NCI-H524 (cell line): ENCODE measurements around the gene A1BG.
A peak's percentile ranks its signal among the peaks of the same experiment; 100 is the strongest.

ENCODE experiments used
- DNase-seq, 2 experiments: peaks; one replicate each; lab custom pipeline; 2025; lab: John Stamatoyannopoulos, UW

A1BG gene

DNA sequence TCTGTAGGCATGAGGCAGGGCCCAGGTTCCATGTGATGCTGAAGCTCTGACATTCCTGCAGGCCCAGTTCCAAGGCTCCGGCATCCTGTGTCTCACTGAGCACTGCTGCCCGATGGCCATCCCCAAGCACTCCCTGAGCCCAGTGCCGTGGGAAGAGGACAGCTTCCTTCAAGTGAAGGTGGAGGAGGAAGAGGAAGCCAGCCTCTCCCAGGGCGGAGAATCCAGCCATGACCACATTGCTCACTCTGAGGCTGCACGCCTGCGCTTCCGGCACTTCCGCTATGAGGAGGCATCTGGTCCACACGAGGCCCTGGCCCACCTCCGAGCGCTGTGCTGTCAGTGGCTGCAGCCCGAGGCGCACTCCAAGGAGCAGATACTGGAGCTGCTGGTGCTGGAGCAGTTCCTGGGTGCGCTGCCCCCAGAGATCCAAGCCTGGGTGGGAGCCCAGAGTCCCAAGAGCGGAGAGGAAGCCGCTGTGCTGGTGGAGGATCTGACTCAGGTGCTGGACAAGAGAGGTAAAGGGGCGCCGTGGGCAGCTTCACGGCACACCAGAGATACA, 18.5 kb downstream of the A1BG start:
- DNase-seq = no peak

DNA sequence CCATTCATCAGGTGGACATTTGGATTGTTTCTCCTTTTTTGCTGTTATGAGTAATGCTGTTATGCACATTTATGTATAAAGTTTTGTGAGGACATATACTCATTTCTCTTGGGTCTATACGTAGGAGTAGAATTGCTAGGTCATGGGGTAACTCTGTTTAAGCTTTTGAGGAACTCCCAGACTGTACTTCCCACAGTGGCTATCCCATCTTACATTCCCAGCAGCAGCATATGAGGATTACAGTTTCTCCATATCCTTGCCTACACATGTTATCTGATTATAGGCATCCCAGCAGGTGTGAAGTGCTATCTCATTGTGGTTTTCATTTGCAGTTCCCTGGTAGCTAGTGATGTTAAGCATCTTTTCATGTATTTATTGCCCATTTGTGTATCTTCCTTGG, 20.6 kb downstream of the A1BG start:
- no peak for DNase-seq

DNA sequence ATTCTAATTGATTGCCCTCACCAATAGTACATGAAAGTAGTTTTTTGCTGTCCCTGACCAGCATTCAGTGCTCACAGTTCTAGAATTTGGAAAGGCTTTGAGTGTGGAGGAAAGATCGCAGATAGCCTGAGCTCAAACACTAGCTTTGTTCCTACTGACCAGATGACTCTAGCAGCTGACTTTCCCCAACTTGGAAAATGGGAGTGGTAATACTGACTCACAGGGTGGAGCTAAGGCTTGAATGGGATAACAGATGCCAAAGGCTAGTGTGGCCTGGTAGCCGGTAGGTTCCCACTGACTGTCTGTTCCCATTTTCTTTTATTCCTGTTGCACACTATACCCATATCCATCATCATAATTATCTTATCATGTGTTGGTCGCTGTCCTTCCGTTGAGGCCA, 22.8 kb downstream of the A1BG start:
- no peak for DNase-seq

DNA sequence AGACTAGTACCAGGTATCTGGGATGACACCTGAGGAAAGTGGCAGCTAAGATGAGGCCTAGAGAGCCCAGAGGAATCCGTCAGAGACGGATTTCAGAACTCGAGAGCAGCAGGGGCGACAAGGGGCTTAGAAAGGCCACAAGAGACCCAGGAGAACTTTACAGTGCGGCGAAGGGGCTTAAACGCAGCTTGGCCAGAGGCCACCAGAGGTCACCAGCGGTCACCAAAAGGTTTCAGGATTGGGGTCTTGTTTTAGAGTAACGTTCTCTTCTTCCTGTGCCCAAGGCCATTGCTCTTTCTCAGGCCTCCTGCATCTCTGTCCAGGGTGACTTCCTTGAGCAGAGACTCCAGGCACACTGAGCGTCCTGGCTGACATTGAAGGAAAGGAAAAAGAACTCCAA, 24.3 kb downstream of the A1BG start:
- peak in 1 of 2 experiments; percentile 46 for DNase-seq

DNA sequence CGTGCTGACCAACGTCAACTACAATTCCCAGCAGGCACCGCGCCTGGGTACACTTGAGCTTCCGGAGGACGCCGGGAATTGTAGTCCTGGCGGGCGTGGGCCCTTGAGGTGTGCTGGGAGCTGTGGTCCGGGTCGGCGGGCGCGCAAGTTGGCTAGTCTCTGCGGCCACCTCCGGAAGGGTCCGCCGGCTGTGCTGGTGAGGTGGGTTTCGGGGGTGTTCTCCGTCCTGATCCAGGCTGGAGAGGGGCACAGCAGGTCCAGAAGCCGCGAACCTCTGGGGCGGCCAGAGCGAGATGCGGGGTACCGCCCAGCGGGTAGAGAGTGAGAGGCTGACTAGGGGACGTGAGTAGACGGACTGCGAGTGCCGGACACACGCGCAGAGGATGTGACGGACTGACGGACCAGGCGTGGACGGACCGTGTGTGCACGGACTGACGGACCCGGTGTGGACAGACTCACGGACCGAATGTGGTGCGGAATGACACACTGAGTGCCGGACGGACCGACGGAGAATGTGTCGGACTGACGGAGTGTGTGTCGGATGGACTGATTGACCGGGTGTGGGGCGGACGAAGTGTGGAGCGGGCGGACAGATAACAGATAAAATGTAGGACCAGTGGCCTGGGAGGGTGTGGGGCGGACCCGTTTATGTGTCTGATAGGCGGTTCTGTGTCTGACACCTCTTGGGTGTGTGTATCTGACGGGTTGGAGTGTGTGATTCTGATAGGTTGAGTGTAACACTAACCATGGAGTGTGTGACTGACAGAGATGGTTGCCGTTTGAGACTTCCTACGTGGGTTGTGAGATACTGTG, 26.2 kb downstream of the A1BG start, which contains the start of gene ZSCAN22:
Gene ZSCAN22, plus strand, starts transcription at position 81 of the 813 bp plus-strand sequence. CDS start 7,809 bp downstream, outside the sequence.
- DNase-seq = peak; percentile 97 to 98

DNA sequence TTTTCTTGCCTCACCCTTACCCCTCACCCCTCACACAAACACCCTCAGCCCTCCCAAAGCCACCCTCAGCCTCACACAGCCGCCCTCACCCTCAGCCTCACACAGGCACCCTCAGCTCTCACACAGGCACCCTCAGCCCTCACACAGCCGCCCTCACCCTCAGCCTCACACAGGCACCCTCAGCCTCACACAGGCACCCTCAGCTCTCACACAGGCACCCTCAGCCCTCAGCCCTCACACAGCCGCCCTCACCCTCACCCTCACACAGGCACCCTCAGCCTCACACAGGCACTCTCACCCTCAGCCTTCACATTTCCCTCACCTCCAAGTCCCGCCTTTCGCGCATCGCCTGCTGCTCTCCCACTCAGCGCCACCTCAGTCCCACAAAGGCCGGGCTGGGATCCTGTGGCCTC, 26.8 kb downstream of the A1BG start:
- no peak for DNase-seq

DNA sequence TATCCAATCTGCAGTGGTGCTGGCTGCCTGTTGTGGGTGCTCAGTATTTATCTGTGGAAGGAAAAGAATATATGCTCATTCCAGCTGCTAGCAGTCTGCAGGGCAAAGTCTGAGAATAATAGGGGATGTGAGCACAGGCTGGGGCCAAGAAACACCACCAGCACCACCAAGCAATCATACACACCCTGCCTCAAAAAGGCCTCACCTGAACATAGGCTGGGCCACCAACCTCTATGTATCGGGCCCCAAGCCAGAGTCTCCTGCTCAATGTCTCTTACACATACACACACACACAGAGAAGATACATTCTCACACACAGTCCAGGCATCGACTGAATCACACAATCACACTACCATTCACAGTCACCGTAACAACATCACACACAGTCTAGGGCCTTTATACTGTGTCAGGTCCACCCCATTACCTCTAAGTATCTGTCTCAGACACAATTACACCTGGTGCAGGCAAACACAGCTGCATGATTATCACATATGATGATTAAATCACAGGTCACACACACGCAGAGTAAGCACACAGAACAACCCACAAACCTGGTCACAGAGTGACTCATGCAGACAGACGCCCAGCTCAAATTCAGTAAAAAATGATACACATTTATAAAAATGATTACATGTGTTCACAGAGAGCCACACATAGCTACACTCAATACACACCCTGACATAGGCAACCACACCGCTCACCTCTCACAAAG, 27.8 kb downstream of the A1BG start:
- no peak for DNase-seq

DNA sequence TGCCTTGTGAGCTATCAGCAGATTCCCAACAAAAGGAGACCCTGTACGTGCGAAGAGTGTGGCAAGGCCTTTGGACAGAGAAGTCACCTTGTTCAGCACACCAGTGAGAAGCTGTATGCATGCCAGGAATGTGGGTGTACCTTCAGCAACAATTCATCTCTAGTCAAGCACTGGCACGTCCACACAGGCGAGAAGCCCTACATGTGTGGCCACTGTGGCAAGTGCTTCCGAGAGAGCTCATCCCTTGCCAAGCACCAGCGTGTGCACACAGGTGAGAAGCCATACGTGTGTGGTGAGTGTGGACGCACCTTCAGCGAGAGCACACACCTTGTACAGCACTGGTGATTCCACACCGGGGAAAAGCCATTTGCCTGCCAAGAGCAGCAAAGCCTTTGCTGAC, 34.1 kb downstream of the A1BG start:
- DNase-seq = no peak

DNA sequence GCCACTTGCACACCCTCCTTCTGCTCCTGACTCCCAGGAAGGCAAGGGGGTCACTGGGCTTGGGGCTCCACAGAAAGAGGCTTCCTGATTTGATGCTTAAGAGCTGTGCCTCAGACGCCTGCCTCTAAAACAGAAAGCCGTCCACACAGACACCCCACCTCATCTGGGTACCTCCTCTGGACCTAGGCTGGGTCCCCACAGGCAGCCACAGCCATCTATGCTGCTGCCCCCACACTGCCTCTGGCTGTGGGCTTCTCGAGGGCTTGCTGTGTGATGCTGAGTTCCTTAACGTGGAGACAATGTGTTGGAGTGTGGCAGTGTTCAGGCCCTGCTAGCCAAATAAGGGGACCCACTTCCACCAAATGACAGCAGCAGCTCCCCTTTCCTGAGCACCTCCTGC, 35.0 kb downstream of the A1BG start:
- DNase-seq = no peak

DNA sequence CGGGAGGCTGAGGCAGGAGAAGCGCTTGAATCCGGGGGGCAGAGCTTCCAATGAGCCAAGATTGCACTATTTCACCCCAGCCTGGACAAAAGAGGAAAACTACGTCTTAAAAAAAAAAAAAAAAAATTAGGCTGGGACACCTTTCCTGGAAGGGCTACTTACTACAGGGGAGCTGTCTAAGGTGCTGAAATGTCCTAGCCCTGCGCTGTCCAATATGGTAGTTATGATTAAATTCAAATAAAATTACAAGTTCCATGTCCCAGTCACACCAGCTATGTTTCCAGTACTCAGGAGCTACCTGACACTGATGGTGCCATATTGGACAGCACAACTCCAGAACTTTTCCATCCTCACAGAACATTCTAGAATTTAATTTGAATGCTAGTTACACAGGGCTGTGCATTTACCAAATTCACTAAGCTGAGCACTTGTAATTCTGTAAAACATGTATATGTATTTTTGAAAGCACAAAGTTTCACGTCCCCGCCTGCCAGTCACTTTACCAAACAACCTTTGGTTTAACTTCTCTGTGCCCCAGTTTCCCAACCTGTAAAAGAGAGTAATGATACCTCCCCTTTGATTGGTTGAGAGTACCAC, 35.7 kb downstream of the A1BG start:
- no peak for DNase-seq

DNA sequence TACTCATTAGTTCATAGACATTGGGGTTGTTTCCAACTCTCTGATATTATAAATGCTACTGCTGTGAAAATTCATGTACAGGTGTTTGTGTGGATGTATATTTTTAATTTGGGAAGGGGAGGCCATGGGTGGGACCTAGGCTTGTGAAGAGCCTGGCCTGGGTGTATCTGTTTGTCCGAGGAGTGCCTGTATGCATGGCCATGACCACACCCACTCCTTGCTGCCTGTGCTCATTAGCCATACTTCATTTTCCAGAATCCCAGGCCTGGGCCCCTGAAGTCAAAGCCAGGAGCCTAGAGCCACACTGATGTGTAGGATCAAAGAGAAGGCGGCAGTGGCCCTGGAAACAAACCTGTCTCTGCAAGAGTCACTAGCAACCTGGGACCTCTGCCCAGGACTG, 37.7 kb downstream of the A1BG start:
- no peak for DNase-seq

DNA sequence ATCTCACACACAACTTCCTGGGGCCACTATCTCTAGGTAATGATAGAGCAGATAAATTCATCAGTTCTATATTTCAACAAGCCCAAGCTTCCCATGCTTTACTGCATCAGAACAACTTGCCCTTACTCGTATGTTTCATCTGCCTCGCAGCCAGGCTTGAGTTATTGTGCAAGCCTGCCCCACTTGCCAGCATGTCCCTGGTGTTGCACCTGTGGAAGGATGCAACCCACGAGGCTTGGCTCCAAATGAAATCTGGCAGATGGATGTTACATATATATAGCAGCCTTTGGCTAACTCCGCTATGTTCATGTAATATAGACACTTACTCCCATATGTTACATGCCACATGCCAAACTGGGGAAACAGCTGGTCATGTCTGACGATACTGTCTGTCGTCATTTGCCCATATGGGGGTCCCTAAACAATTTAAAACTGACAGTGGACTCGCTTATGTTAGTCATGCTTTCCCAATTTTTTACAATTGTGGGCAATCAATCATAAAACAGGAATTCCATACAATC, 41.9 kb downstream of the A1BG start:
- DNase-seq = no peak

DNA sequence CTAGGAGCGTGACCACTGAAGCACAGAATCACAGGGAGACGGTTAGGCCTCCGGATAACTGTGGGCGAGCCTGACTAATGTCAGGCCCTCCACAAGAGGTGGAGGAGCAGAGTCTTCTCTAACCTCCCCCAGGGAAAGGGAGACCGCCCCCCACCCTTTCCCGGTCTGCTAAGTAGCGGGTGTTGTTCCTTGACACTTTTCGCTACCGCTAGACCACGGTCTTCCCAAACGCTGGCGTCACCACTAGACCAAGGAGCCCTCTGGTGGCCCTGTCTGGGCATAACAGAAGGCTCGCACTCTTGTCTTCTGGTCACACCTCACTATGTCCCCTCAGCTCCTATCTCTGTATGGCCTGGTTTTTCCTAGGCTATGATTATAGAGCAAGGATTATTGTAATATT, 42.6 kb downstream of the A1BG start:
- peak in 1 of 2 experiments; percentile 24 for DNase-seq

DNA sequence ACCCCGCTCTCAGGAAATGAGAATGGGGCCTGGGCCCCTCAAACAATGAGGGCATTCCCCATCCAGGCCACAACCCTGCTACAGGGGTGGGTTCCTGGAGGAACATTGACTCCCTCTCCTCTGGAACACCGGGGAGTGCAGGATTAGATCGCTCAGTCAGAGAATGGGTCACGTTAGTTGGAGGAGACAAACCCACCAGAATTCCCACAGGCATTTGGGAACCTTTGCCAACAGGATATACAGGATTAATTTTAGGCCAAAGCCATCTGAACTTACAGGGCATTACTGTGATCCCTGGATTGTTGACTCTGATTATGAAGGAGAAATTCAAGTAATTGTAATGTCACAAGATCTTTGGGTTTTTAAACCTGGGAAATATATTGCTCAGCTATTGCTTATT, 45.6 kb downstream of the A1BG start:
- no peak for DNase-seq

DNA sequence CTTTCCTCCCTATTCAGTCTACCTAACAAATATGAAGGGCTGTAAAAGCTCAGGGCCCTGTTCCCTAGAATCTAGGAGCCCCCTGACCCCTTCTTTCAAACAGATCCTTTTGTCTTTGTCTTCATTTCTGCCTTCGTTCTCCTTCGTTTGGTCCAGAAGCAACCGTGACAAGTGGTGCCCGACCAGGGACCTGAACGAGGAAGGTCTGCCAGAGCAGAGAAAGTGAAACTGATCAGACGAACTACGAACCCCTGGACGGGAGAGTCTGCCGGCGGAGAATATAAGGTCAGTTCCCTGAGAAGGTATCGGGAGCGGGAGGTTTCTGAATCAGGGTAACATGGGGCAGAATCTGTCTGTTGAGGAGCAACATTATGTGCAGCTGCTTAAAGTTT, 47.4 kb downstream of the A1BG start:
- DNase-seq = no peak

DNA sequence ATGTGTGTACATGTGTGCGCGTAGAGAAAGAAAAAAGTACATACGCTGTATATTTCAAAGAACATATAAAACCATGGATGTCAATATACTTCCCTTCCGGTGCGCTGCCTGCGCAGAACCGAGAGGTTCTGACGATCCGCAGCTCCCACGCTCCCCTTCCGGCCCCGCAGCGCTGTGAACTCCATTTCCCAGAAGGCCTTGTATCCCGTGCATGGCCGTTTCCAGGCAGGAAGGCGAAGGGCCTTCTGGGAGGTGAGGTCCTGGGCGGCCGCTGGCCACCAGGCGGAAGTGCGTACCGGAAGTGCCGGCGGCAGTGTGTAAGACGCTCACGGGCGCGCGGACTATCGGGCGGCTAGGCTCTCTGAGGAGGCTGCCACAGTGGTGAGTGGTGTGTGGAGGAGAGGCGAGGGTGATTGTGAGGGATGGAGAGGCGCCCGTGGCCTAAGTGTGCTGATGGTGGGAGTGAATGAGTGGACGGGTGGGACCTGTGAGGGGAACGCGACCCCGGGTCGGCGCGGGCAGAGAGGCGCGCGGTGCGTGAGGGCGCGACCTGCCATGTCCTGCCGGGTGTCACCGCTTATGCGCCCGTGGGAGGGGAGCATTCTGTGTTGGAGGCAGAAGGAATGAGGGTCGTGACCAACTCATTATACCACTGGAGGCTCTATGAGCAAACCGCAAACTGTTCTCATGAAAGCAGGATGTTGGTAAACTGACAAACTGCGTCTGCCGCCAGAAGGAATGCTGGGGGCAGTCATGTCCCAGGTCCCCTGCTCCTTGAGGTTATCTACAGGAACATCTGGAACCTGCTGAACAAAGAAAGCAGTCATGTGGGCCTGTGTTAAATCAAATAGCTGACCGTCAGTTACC, 48.0 kb downstream of the A1BG start, which contains the start of gene ERVK3-1:
Gene ERVK3-1, plus strand, starts transcription at position 313 of the 867 bp plus-strand sequence. CDS start 6,792 bp downstream, outside the sequence.
- peak; percentile 96 to 98 for DNase-seq

DNA sequence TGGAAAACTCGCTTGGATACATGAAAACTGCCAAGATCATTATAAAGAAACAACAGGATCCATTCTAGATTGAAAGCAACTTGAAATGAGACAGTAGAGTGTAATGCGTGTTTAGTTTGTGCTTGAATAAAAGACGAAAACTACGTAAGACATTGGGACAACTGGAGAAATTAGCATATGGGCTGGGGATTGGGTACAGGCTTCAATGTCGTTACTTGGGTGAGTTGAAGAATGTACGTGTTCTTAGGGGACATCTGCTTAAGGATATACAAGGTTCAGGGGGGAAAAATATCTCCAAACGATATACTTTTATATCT, 48.6 kb downstream of the A1BG start:
- DNase-seq = peak in 1 of 2 experiments; percentile 61

DNA sequence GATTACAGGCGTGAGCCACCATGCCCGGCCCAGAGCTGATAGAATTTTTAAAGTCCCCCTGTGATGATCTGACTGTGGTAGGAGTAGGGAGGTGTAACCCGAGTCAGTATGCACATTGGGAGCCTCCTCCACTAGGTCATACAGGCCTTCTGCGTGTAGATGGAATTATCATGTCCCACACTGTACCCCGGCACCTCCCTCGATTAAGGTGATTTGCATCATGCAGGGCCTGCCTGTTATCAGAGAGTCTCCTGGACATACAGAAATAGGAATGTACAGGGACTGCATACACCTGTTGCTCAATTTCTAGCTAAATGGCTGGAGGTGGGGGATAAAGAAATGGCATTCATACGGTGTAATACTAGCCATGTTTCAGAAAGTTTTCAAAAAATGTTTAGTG, 49.0 kb downstream of the A1BG start:
- DNase-seq = no peak

DNA sequence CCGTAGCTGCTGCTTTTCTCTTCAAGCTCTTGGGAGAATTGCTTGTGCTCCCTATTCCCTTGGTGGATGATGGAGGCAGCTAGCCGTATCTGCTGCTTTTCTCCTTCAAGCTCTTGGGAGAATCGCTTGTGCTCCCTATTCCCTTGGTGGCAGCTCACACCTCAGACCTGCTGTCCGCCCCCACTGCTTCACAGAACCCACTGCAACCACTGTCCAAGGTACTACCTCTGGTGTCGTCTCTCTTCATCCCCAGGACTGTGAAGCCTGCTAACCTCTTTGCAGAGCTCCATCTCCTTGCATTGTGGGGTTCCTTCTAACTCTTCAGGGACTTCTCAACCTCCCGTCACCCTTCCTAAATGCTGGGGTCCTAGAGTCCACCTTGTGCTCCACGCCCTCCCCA, 52.7 kb downstream of the A1BG start:
- no peak for DNase-seq

DNA sequence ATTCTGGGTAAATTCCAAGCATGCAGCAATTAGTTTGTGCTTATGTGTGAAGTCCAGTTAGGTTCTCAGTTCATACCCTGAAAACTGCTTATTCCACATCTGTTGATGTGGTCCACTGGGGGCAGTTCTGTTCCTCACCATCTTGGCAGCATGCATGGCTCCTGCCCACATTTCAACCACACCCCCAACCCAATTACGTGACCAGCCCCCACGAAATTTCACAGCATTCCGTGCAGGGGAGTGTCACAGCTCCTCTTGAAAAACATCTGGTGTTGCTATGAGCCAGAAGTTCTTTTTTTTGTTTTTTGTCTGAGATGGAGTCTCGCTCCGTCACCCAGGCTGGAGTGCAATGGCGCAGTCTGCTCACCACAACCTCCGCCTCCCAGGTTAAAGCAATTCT, 57.2 kb downstream of the A1BG start:
- DNase-seq = no peak
